GM19238 (cell line): ENCODE results near the gene SNN.

Experiments
- DNase-seq: peaks from one replicate; pipeline ENCODE4 v3.0.0; 2011; ENCODE audit warnings: low spot score; ENCODE audit not compliant: insufficient read length

Gene SNN

DNA sequence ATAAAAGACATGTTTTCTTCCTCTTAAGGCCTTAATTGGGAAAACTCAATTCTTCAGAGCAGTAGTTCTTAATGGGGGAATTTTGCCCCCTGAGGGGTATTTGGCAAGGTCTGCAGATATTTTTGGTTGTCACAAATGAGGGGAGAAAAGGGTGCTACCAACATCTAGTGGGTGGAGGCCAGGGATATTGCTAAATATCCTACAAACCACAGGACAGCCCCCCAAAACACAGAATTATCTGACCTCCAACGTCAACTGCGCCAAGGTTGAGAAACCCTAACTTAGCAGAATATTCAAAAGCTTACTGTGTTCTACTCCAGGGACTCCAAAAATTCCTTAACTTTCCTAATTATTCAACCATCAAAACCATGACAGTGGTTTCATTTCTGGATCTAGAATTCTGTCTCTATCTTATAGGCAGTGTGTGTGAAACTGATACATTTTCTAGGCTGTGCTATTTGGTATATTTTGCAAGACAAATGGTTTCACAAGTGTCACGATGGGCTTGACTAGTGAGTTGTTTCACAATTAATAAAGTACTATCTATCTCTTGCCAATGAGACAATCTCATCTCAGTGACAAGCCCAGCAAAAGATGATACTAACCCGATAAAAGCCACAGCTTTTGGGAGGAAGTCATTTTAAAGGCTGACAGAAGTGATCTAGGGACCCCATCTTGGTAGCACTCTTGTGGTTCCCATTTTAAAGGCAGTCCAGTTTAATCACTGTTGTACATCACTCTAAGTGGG is 59.7 kb downstream of the SNN start:
- peak; percentile 10 for DNase-seq
